Measurements from ENCODE around the gene GMEB2. TPM values are rescaled to one million over a fixed set of nuclear protein-coding genes. Genes with fewer than 3 reads are reported as not detected.

Gene GMEB2
- total RNA-seq, 1 experiment from 2014 or later: 14.3 TPM

- no peaks in the 10 kb centered on the region for H3K4me1 ChIP-seq (ENCODE audit: insufficient read depth, low read length)
- no peak overlapping the region for H3K14ac ChIP-seq (ENCODE audit: insufficient read depth, low read length)
- H4K20me1 ChIP-seq (ENCODE audit: control insufficient read depth, insufficient read depth, insufficient read length): no peaks in the 10 kb centered on the region
- no peak overlapping the region for H3K27ac Mint-ChIP-seq
- H4K5ac ChIP-seq (ENCODE audit: insufficient read length, low read depth, low read length): no peak overlapping the region
- no peak overlapping the region for H3K9ac ChIP-seq (ENCODE audit: extremely low read depth, insufficient read length, low read length)
- H2BK15ac ChIP-seq (ENCODE audit: low read depth, low read length): no peak overlapping the region
- H2BK5ac ChIP-seq (ENCODE audit: insufficient read length, low read length): no peak overlapping the region
- peaks cover 48 to 61% (median 59%) of the 10 kb centered on the region in 3 experiments for H3K36me3 Mint-ChIP-seq (ENCODE audit: insufficient read depth in 1 of 3, low read depth in 3 of 3)
- no peak overlapping the region for H3T11ph ChIP-seq (ENCODE audit: low read length)
- H2BK120ac ChIP-seq (ENCODE audit: low read depth, low read length, poor library complexity, severe bottlenecking): no peak overlapping the region
- H3K27me3 Mint-ChIP-seq (ENCODE audit: low read depth): no peaks in the 10 kb centered on the region; the same call in 1 of the 2 replicates
- H2BK12ac ChIP-seq (ENCODE audit: insufficient read length, low read depth, low read length): no peak overlapping the region
- no peak overlapping the region for H3K18ac ChIP-seq (ENCODE audit: insufficient read length, low read depth, low read length)
- no peak overlapping the region for H3K27ac ChIP-seq (ENCODE audit: insufficient read length, low read depth, low read length)
- H3K9me3 Mint-ChIP-seq: peaks cover 17 to 19% of the 10 kb centered on the region in 2 experiments
- H3K4me1 Mint-ChIP-seq: peaks cover 6 to 7% of the 10 kb centered on the region in 2 experiments
- no peak overlapping the region for H4K8ac ChIP-seq (replicated peaks; ENCODE audit: insufficient read length, low read depth, low read length)
- WGBS (ENCODE audit: extremely low coverage, insufficient read length, low lambda C conversion rate): no CpG with 5 or more reads among the region's 41 CpGs
- no peaks in the 10 kb centered on the region for H3K23me2 ChIP-seq (ENCODE audit: insufficient read length, low read depth, low read length, poor library complexity, severe bottlenecking)
- no peak overlapping the region for H3K4ac ChIP-seq (ENCODE audit: low read depth, low read length)
- no peak overlapping the region for H3K4me3 Mint-ChIP-seq
- peaks cover 4% of the 10 kb centered on the region for H3K79me1 ChIP-seq (ENCODE audit: insufficient read depth, low read depth, low read length, poor library complexity, severe bottlenecking)
- no peak overlapping the region for H3K4me2 ChIP-seq (ENCODE audit: insufficient read depth, insufficient read length, low read length)
- H2AFZ ChIP-seq (ENCODE audit: low read length): no peak overlapping the region
- no peak overlapping the region for H2AK5ac ChIP-seq (ENCODE audit: insufficient read length, low read length)
- H3K56ac ChIP-seq (ENCODE audit: insufficient read length, low read depth, low read length): no peak overlapping the region
- H4K91ac ChIP-seq (ENCODE audit: insufficient read length, low read depth, low read length): no peak overlapping the region
- no peaks in the 10 kb centered on the region for H3K27me3 ChIP-seq (ENCODE audit: insufficient read depth, low read length)
- H3K23ac ChIP-seq (ENCODE audit: insufficient read length, low read depth, low read length): no peak overlapping the region
- H3K9me3 ChIP-seq (ENCODE audit: control insufficient read depth, low read depth, low read length): peaks cover 13% of the 10 kb centered on the region
- no peak for TF ChIP-seq CTCF (conservative IDR thresholded peaks at IDR 0.05)
- H3K79me2 ChIP-seq (ENCODE audit: insufficient read depth, low read length): no peaks in the 10 kb centered on the region; the same call in 1 of the 2 replicates
- no peak for DNase-seq
- no peak overlapping the region for H2BK20ac ChIP-seq (ENCODE audit: low read depth, low read length, poor library complexity, severe bottlenecking)
These were observed 9.6 kb downstream of the GMEB2 start for GRCh38 chr20:63617092-63617875.
